Peyer's patch (tissue), 4 donors: Measurements from ENCODE around the gene ZBTB7C.

Experiments used
- POLR2A ChIP-seq, 2 donors: fragments of 450-650 bp; IDR thresholded peaks; one replicate each; pipeline ENCODE4 v1.5.1; 2017; ENCODE audit warnings: antibody characterized with exemption in 2 of 2, mild to moderate bottlenecking in 2 of 2, moderate library complexity in 2 of 2
- TF ChIP-seq, protein P1 (sequence below), 6 experiments: fragments of 450-650 bp in 4 of 6; fragments of 200-600 bp in 2 of 6; sonication (generic) in 1 of 6; IDR thresholded peaks; one replicate each; pipeline ENCODE4 v1.5.1; 2017 to 2019; ENCODE audit warnings: antibody characterized with exemption in 6 of 6, mild to moderate bottlenecking in 3 of 6, moderate library complexity in 1 of 6

- no peak for TF ChIP-seq POLR2A (IDR thresholded peaks at IDR 0.05)
- TF ChIP-seq, protein P1, sequence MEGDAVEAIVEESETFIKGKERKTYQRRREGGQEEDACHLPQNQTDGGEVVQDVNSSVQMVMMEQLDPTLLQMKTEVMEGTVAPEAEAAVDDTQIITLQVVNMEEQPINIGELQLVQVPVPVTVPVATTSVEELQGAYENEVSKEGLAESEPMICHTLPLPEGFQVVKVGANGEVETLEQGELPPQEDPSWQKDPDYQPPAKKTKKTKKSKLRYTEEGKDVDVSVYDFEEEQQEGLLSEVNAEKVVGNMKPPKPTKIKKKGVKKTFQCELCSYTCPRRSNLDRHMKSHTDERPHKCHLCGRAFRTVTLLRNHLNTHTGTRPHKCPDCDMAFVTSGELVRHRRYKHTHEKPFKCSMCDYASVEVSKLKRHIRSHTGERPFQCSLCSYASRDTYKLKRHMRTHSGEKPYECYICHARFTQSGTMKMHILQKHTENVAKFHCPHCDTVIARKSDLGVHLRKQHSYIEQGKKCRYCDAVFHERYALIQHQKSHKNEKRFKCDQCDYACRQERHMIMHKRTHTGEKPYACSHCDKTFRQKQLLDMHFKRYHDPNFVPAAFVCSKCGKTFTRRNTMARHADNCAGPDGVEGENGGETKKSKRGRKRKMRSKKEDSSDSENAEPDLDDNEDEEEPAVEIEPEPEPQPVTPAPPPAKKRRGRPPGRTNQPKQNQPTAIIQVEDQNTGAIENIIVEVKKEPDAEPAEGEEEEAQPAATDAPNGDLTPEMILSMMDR (IDR thresholded peaks at IDR 0.05) = no peak
Measured at GRCh38 chr18:48263192-48263853, 145.9 kb downstream of the ZBTB7C start.
